Neural crest cell (in vitro differentiated cells): Measurements from ENCODE around the gene MYL7. TPM values are rescaled to one million over a fixed set of nuclear protein-coding genes. Genes with fewer than 3 reads are reported as not detected.

ENCODE experiments used
- DNase-seq: peaks from one replicate; pipeline ENCODE4 v3.0.0; 2021; ENCODE audit warnings: low read depth, mixed read lengths, low spot score
- H3K27ac Mint-ChIP-seq: one replicate; pipeline ENCODE4 v1.8.0; 2021; ENCODE audit warnings: mild to moderate bottlenecking, mixed read lengths; ENCODE audit not compliant: unreplicated experiment
- H3K27me3 Mint-ChIP-seq: 2 replicates; pipeline ENCODE4 v1.8.0; 2021; ENCODE audit warnings: low read depth, mild to moderate bottlenecking, mixed read lengths
- H3K36me3 Mint-ChIP-seq: 2 replicates; pipeline ENCODE4 v1.8.0; 2021; ENCODE audit warnings: low read depth, mild to moderate bottlenecking, mixed read lengths
- H3K4me1 Mint-ChIP-seq: 2 replicates; pipeline ENCODE4 v1.8.0; 2021; ENCODE audit warnings: mixed read lengths
- H3K4me3 Mint-ChIP-seq: one replicate; pipeline ENCODE4 v1.8.0; 2021; ENCODE audit warnings: mild to moderate bottlenecking, mixed read lengths
- H3K9me3 Mint-ChIP-seq: 2 replicates; pipeline ENCODE4 v1.8.0; 2021; ENCODE audit warnings: mixed read lengths
- CTCF ChIP-seq: fragments of 200-600 bp; sonication (generic); conservative IDR thresholded peaks from 2 replicates; pipeline ENCODE4 v1.5.0; 2021; ENCODE audit warnings: antibody characterized with exemption, mild to moderate bottlenecking
- total RNA-seq: library from RNA; stranded (reverse); gene quantifications from 2 replicates; pipeline ENCODE4 v1.2.1, GENCODE V29; 2021

MYL7 gene
- total RNA-seq, 1 donor from 2014 or later = not detected

GRCh38 chr7:44156453-44157010, 15.4 kb upstream of the MYL7 start:
- Mint-ChIP-seq H3K36me3 (no peaks in the 10 kb centered on the region), H3K27ac (no peak overlapping the region), H3K9me3 (no peaks in the 10 kb centered on the region), H3K4me1 (no peaks in the 10 kb centered on the region), H3K4me3 (no peak overlapping the region), H3K27me3 (no peaks in the 10 kb centered on the region)
- DNase-seq = no peak
- TF ChIP-seq CTCF = no peak

GRCh38 chr7:44155191-44156185, 14.4 kb upstream of the MYL7 start:
- no peak for DNase-seq
- Mint-ChIP-seq H3K27me3 (no peaks in the 10 kb centered on the region), H3K4me1 (no peaks in the 10 kb centered on the region), H3K9me3 (no peaks in the 10 kb centered on the region), H3K36me3 (no peaks in the 10 kb centered on the region), H3K27ac (no peak overlapping the region), H3K4me3 (no peak overlapping the region)
- TF ChIP-seq CTCF = no peak

- Mint-ChIP-seq H3K27ac (no peak overlapping the region), H3K4me3 (no peak overlapping the region), H3K27me3 (no peaks in the 10 kb centered on the region), H3K36me3 (no peaks in the 10 kb centered on the region), H3K4me1 (no peaks in the 10 kb centered on the region), H3K9me3 (no peaks in the 10 kb centered on the region)
- DNase-seq = no peak
- TF ChIP-seq CTCF = no peak
Observed at GRCh38 chr7:44154703-44155102, 13.6 kb upstream of the MYL7 start.

- Mint-ChIP-seq H3K36me3 (no peaks in the 10 kb centered on the region), H3K9me3 (no peaks in the 10 kb centered on the region), H3K4me3 (no peak overlapping the region), H3K27ac (no peak overlapping the region), H3K4me1 (no peaks in the 10 kb centered on the region), H3K27me3 (no peaks in the 10 kb centered on the region)
- DNase-seq = no peak
- TF ChIP-seq CTCF = no peak
Observed at GRCh38 chr7:44153948-44154335, 12.8 kb upstream of the MYL7 start.

GRCh38 chr7:44152971-44153947, 12.1 kb upstream of the MYL7 start:
- no peak for DNase-seq
- no peak for TF ChIP-seq CTCF
- no peaks in the 10 kb centered on the region for H3K36me3 Mint-ChIP-seq
- H3K4me3 Mint-ChIP-seq = no peak overlapping the region
- no peak overlapping the region for H3K27ac Mint-ChIP-seq
- H3K9me3 Mint-ChIP-seq = no peaks in the 10 kb centered on the region
- no peaks in the 10 kb centered on the region for H3K4me1 Mint-ChIP-seq
- H3K27me3 Mint-ChIP-seq = no peaks in the 10 kb centered on the region
